Stimulated activated CD4-positive, alpha-beta T cell treated with anti-CD3 and anti-CD28 coated beads, Interleukin-1b, Interleukin-23, amount 100 ng/mL, for 4 hours (primary cell): Measurements from ENCODE around the gene TNFRSF21.
"Not testable (repeated sequence)": the region's sequence is repeated elsewhere in the genome, so short reads cannot be mapped to it uniquely, and the experiment has no call there.

Experiments
- DNase-seq, 2 donors: peaks; one replicate each; pipeline ENCODE4 v3.0.0-alpha.2; 2020; ENCODE audit warnings: low read depth in 2 of 2

The TNFRSF21 gene

GRCh38 chr6:47323321-47323720 lies 13.6 kb upstream of the TNFRSF21 start:
- DNase-seq = no peak

GRCh38 chr6:47321577-47321976 lies 11.9 kb upstream of the TNFRSF21 start:
- DNase-seq = no peak

GRCh38 chr6:47319867-47320266 lies 10.2 kb upstream of the TNFRSF21 start:
- DNase-seq = no peak

- no peak for DNase-seq
These were observed 9.7 kb upstream of the TNFRSF21 start for GRCh38 chr6:47319382-47319781.

- no peak for DNase-seq
These were observed 8.7 kb upstream of the TNFRSF21 start for GRCh38 chr6:47318236-47318989.

GRCh38 chr6:47315181-47315580 lies 5.5 kb upstream of the TNFRSF21 start:
- DNase-seq = not testable (repeated sequence)

GRCh38 chr6:47310131-47310480 lies 401 bp upstream of the TNFRSF21 start:
- no peak for DNase-seq

- no peak for DNase-seq
These were observed 984 bp downstream of the TNFRSF21 start for GRCh38 chr6:47308552-47309290.

- no peak for DNase-seq
These were observed 1.5 kb downstream of the TNFRSF21 start for GRCh38 chr6:47308198-47308517.

- DNase-seq = no peak
These were observed 2.1 kb downstream of the TNFRSF21 start for GRCh38 chr6:47307362-47308197.

GRCh38 chr6:47306887-47307286 lies 2.8 kb downstream of the TNFRSF21 start:
- no peak for DNase-seq

GRCh38 chr6:47303861-47304260 lies 5.8 kb downstream of the TNFRSF21 start:
- no peak for DNase-seq

- no peak for DNase-seq
These were observed 6.4 kb downstream of the TNFRSF21 start for GRCh38 chr6:47303342-47303741.

GRCh38 chr6:47302043-47302442 lies 7.7 kb downstream of the TNFRSF21 start:
- DNase-seq = no peak

- DNase-seq = no peak
These were observed 8.3 kb downstream of the TNFRSF21 start for GRCh38 chr6:47301441-47301840.

- DNase-seq = no peak
These were observed 9.3 kb downstream of the TNFRSF21 start for GRCh38 chr6:47300417-47300816.

- DNase-seq = no peak
These were observed 9.7 kb downstream of the TNFRSF21 start for GRCh38 chr6:47299965-47300364.

- DNase-seq = no peak
These were observed 11.2 kb downstream of the TNFRSF21 start for GRCh38 chr6:47298475-47298874.

GRCh38 chr6:47294990-47295389 lies 14.7 kb downstream of the TNFRSF21 start:
- no peak for DNase-seq

GRCh38 chr6:47292944-47293343 lies 16.8 kb downstream of the TNFRSF21 start:
- no peak for DNase-seq

- DNase-seq = no peak
These were observed 17.7 kb downstream of the TNFRSF21 start for GRCh38 chr6:47292027-47292426.

- no peak for DNase-seq
These were observed 19.4 kb downstream of the TNFRSF21 start for GRCh38 chr6:47290124-47290834.
